GM23248 (cell line): ENCODE data around the gene IGF1R.

Source experiments
- EZH2 ChIP-seq: fragments of 200-600 bp; sonication (generic); IDR thresholded peaks from 2 replicates; pipeline ENCODE4 v1.6.1; 2018; ENCODE audit warnings: antibody characterized with exemption, mild to moderate bottlenecking; ENCODE audit not compliant: insufficient read depth, poor library complexity, severe bottlenecking
- EZH2phosphoT487 ChIP-seq: fragments of 200-600 bp; sonication (generic); IDR thresholded peaks from 2 replicates; pipeline ENCODE4 v1.6.1; 2018; ENCODE audit warnings: antibody characterized with exemption, moderate library complexity, mild to moderate bottlenecking, low read depth; ENCODE audit not compliant: insufficient read depth

DNA sequence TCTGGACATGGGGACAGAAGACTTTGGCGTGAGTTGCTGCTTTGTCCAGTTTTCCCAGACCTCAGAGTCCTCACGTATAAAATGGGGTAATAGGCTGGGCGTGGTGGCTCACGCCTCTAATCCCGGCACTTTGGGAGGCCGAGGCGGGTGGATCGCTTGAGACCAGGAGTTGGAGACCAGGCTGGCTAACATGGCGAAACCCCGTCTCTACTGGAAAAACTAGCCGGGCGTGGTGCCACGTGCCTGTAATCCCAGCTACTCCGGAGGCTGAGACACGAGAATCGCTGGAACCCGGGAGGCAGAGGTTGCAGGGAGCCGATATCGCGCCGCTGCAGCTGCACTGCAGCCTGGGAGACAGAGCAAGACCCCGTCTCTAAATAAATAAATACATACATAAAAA, 22.7 kb upstream of the IGF1R start:
- TF ChIP-seq EZH2phosphoT487: no peak
- TF ChIP-seq EZH2: no peak
